ENCODE results near the gene UQCR11. TPM values are rescaled to one million over a fixed set of nuclear protein-coding genes. Genes with fewer than 3 reads are reported as not detected.

The UQCR11 gene
- total RNA-seq, 3 donors from 2014 or later (not counting 1 experiment from before 2014, with no cell fraction given) = 91.2 to 142 (median 99.1) TPM

GRCh38 chr19:1647501-1648458 is 42.5 kb upstream of the UQCR11 start:
- H3K27ac ChIP-seq (ENCODE audit: low read length) = peak overlapping the region; percentile 13
- no peak overlapping the region for H3K4me3 ChIP-seq (ENCODE audit: low read length)
- no peak overlapping the region for H3K27ac Mint-ChIP-seq
- no peaks in the 10 kb centered on the region for H3K27me3 ChIP-seq (ENCODE audit: control insufficient read depth, insufficient read depth, low read length)
- peaks cover 10% of the 10 kb centered on the region for H3K36me3 ChIP-seq (ENCODE audit: control insufficient read depth, insufficient read depth, low read length)
- no peak for TF ChIP-seq CTCF (IDR thresholded peaks at IDR 0.05)
- H3K9me3 Mint-ChIP-seq = no peaks in the 10 kb centered on the region
- no peak overlapping the region for H3K4me3 Mint-ChIP-seq
- ATAC-seq (no peak), DNase-seq (no peak)
- WGBS (ENCODE audit: insufficient coverage) = 79% methylated on average over 41 of the region's 41 CpGs
- H3K36me3 Mint-ChIP-seq = no peaks in the 10 kb centered on the region
- no peaks in the 10 kb centered on the region for H3K9me3 ChIP-seq (ENCODE audit: control insufficient read depth, insufficient read depth, low read length)
- H3K4me1 ChIP-seq (ENCODE audit: control insufficient read depth, insufficient read depth, low read length) = peaks cover 37% of the 10 kb centered on the region
- intact Hi-C loops (cut with micrococcal nuclease) = no loop called here
- peaks cover 12% of the 10 kb centered on the region in 2 donors for H3K4me1 Mint-ChIP-seq
- H3K27me3 Mint-ChIP-seq (ENCODE audit: low read depth in 2 of 2) = no peaks in the 10 kb centered on the region

GRCh38 chr19:1646659-1647453 is 41.6 kb upstream of the UQCR11 start:
- no peak overlapping the region for H3K27ac Mint-ChIP-seq
- ATAC-seq = no peak
- H3K4me1 ChIP-seq (ENCODE audit: control insufficient read depth, insufficient read depth, low read length) = peaks cover 37% of the 10 kb centered on the region
- no peak overlapping the region for H3K4me3 ChIP-seq (ENCODE audit: low read length)
- peaks cover 12% of the 10 kb centered on the region in 2 donors for H3K4me1 Mint-ChIP-seq
- 82% methylated on average over 29 of the region's 29 CpGs for WGBS (ENCODE audit: insufficient coverage)
- intact Hi-C loops (cut with micrococcal nuclease) = no loop called here
- H3K36me3 Mint-ChIP-seq = no peaks in the 10 kb centered on the region
- H3K9me3 Mint-ChIP-seq = no peaks in the 10 kb centered on the region
- H3K4me3 Mint-ChIP-seq = no peak overlapping the region
- DNase-seq = no peak
- peak overlapping the region; percentile 13 for H3K27ac ChIP-seq (ENCODE audit: low read length)
- TF ChIP-seq CTCF (IDR thresholded peaks at IDR 0.05) = no peak
- no peaks in the 10 kb centered on the region for H3K27me3 ChIP-seq (ENCODE audit: control insufficient read depth, insufficient read depth, low read length)
- peaks cover 16% of the 10 kb centered on the region for H3K36me3 ChIP-seq (ENCODE audit: control insufficient read depth, insufficient read depth, low read length)
- no peaks in the 10 kb centered on the region for H3K9me3 ChIP-seq (ENCODE audit: control insufficient read depth, insufficient read depth, low read length)
- no peaks in the 10 kb centered on the region for H3K27me3 Mint-ChIP-seq (ENCODE audit: low read depth in 2 of 2)

GRCh38 chr19:1646149-1646548 is 40.9 kb upstream of the UQCR11 start:
- H3K4me1 Mint-ChIP-seq = peaks cover 8 to 9% of the 10 kb centered on the region in 2 donors
- Histone ChIP-seq H3K4me1 (ENCODE audit: control insufficient read depth, insufficient read depth, low read length) (peaks cover 34% of the 10 kb centered on the region), H3K9me3 (ENCODE audit: control insufficient read depth, insufficient read depth, low read length) (no peaks in the 10 kb centered on the region), H3K27me3 (ENCODE audit: control insufficient read depth, insufficient read depth, low read length) (no peaks in the 10 kb centered on the region), H3K4me3 (ENCODE audit: low read length) (no peak overlapping the region), H3K27ac (ENCODE audit: low read length) (no peak overlapping the region), H3K36me3 (ENCODE audit: control insufficient read depth, insufficient read depth, low read length) (peaks cover 18% of the 10 kb centered on the region)
- no peaks in the 10 kb centered on the region for H3K36me3 Mint-ChIP-seq
- H3K9me3 Mint-ChIP-seq = no peaks in the 10 kb centered on the region
- no peak for TF ChIP-seq CTCF (IDR thresholded peaks at IDR 0.05)
- H3K27me3 Mint-ChIP-seq (ENCODE audit: low read depth in 2 of 2) = no peaks in the 10 kb centered on the region
- H3K27ac Mint-ChIP-seq = no peak overlapping the region
- H3K4me3 Mint-ChIP-seq = no peak overlapping the region
- no peak for ATAC-seq
- intact Hi-C loops (cut with micrococcal nuclease) = no loop called here
- WGBS (ENCODE audit: insufficient coverage) = 95% methylated on average over 24 of the region's 24 CpGs
- no peak for DNase-seq

All from natural killer cell (primary cell).